Heart left ventricle (tissue), 16 donors: ENCODE data around the gene S100A9. TPM values are rescaled to one million over a fixed set of nuclear protein-coding genes. Genes with fewer than 3 reads are reported as not detected.

ENCODE experiments used
- ATAC-seq, 4 donors: fragments of 200-7000 bp; cut with Tn5 transposase; one replicate each; pipeline ENCODE4 v1.9.1; 2020 to 2022; ENCODE audit warnings: moderate library complexity in 4 of 4, mild to moderate bottlenecking in 3 of 4, moderate number of reproducible peaks in 1 of 4
- DNase-seq, 5 donors: peaks; one replicate each; pipeline ENCODE4 v3.0.0-alpha.2; 2020
- H3K27ac ChIP-seq, 12 donors: fragments of 200-600 bp; sonication (generic) in 4 of 12; one replicate each; pipeline versions ENCODE4 v1.5.0 to v1.8.0; 2016 to 2022; ENCODE audit warnings: mild to moderate bottlenecking in 2 of 12
- H3K27me3 ChIP-seq, 9 donors: fragments of 200-600 bp; sonication (generic) in 2 of 9; one replicate each; pipeline versions ENCODE4 v1.5.1 to v1.8.0; 2016 to 2022; ENCODE audit warnings: mild to moderate bottlenecking in 3 of 9
- H3K36me3 ChIP-seq, 9 donors: fragments of 200-600 bp; sonication (generic) in 2 of 9; one replicate each; pipeline versions ENCODE4 v1.5.0 to v1.8.0; 2018 to 2022; ENCODE audit warnings: mild to moderate bottlenecking in 2 of 9
- H3K4me1 ChIP-seq, 12 donors: fragments of 200-600 bp; sonication (generic) in 4 of 12; one replicate each; pipeline versions ENCODE4 v1.5.0 to v1.8.0; 2016 to 2022; ENCODE audit warnings: mild to moderate bottlenecking in 3 of 12
- H3K4me3 ChIP-seq, 12 donors: fragments of 200-600 bp; sonication (generic) in 4 of 12; one replicate each; pipeline versions ENCODE4 v1.5.0 to v1.8.0; 2017 to 2022; ENCODE audit warnings: mild to moderate bottlenecking in 9 of 12, moderate library complexity in 4 of 12
- H3K9me3 ChIP-seq, 12 donors: fragments of 200-600 bp; sonication (generic) in 4 of 12; one replicate each; pipeline versions ENCODE4 v1.5.0 to v1.8.0; 2016 to 2022; ENCODE audit warnings: mild to moderate bottlenecking in 1 of 12
- POLR2A ChIP-seq, 2 donors: fragments of 450-650 bp; IDR thresholded peaks; one replicate each; pipeline ENCODE4 v1.6.1; 2017; ENCODE audit warnings: antibody characterized with exemption in 2 of 2, mild to moderate bottlenecking in 2 of 2, moderate library complexity in 2 of 2
- WGBS, 4 donors: extraction: QIAGEN DNeasy Blood & Tissue Kit in 2 of 4; methylation state at CpG; one replicate each; pipeline versions ENCODE4 v1.1.5 to v1.1.7; 2013 to 2018; 5-methylcytosine and 5-hydroxymethylcytosine counted together
- intact Hi-C, 10 donors: fragments of 100-400 bp; cut with DNase I; formaldehyde crosslinking; loops; one replicate each; pipeline versions ENCODE4 v1.11.1 to v1.14.2; 2022
- polyA plus RNA-seq, 2 donors: library from polyadenylated mRNA; stranded (reverse); fragments of 200-250 nt; gene quantifications; one replicate each; pipeline ENCODE4 v1.2.3, GENCODE V29; 2013
- total RNA-seq, 9 donors: library from RNA; depleted of rRNA in 2 of 9; stranded (reverse); fragments of >200 nt in 2 of 9; fragmentation: NEBNext Ultra II Directional in 3 of 9; extraction: Animal tissue kit (Norgen Biotek cat#: 25700) in 3 of 9; gene quantifications; one replicate each; pipeline versions ENCODE4 v1.1.0 to v1.2.4, GENCODE V29; 2016 to 2023
- TF ChIP-seq, protein P1 (sequence below), 12 donors: fragments of 200-600 bp; sonication (generic) in 4 of 12; IDR thresholded peaks; one replicate each; pipeline versions ENCODE4 v1.5.0 to v1.8.0; 2018 to 2022; ENCODE audit warnings: antibody characterized with exemption in 12 of 12, mild to moderate bottlenecking in 5 of 12
- donor health status: ischemic (EF 13 %, LVEDD 7.1; RV severe dilation, severe dysfunction).
- donor health status: healthy with polysubstance abuse.
- donor health status: DM: no; HTN: yes; CAD: no.
- donor health status: DM: no; HTN: no; CAD: no.
- donor health status: ischemic (EF 25% LVEDD 6.9; RV normal size, moderate dysfunction).
- donor health status: ischemic (EF 25% LVEDD 5.7; RV mildly dilated, moderate dysfunction).
- donor health status: healthy.
- donor health status: DM: yes; HTN: yes; CAD: no.
- donor health status: ischemic (EF 35%, LVEDD 5.7; RV mildly dilated, moderate dysfunction).
- donor health status: nonischemic (EF 11% LVEDD 7.7; RV severe dilation, severe dysfunction).
- donor health status: DM: yes; HTN: yes; CAD: no.
- donor health status: PGD.
- donor health status: ischemic (EF 29% LVEDD 5.4; RV normal size, mild dysfunction).
- donor health status: nonischemic (EF 23%, LVEDD 6.1; RV moderate dilation, normal function).

The S100A9 gene
- total and polyA plus RNA-seq, 11 donors: 5.7 to 350 (median 76.2) TPM

DNA sequence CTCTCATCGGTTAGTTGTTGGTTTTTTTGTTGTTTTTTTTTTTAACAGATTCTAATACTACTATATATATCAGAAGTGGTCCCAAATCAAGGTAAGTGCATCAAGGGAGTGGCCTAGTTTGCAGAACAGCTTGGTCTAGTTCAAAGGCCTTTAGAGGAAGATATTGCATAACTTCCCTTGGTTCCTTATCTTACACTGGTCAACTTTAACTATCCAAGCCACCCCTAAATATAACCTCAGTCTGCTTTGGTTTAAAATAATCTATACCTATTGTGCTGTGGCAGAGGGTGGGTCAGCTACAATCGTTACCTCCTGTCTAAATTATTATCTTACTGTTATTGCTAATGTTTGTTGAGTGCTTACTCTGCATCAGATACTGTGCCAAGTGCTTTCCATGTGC is 10.8 kb downstream of the S100A9 start:
- WGBS, 4 donors: 56 to 65% (median 62%) methylated on average over 2 of the region's 2 CpGs
- H3K27ac ChIP-seq: no peak overlapping the region
- no peaks in the 10 kb centered on the region for H3K9me3 ChIP-seq
- no peaks in the 10 kb centered on the region for H3K27me3 ChIP-seq
- H3K36me3 ChIP-seq: no peaks in the 10 kb centered on the region
- TF ChIP-seq, protein P1, sequence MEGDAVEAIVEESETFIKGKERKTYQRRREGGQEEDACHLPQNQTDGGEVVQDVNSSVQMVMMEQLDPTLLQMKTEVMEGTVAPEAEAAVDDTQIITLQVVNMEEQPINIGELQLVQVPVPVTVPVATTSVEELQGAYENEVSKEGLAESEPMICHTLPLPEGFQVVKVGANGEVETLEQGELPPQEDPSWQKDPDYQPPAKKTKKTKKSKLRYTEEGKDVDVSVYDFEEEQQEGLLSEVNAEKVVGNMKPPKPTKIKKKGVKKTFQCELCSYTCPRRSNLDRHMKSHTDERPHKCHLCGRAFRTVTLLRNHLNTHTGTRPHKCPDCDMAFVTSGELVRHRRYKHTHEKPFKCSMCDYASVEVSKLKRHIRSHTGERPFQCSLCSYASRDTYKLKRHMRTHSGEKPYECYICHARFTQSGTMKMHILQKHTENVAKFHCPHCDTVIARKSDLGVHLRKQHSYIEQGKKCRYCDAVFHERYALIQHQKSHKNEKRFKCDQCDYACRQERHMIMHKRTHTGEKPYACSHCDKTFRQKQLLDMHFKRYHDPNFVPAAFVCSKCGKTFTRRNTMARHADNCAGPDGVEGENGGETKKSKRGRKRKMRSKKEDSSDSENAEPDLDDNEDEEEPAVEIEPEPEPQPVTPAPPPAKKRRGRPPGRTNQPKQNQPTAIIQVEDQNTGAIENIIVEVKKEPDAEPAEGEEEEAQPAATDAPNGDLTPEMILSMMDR (IDR thresholded peaks at IDR 0.05): no peak
- TF ChIP-seq POLR2A (IDR thresholded peaks at IDR 0.05): no peak
- intact Hi-C loops: no loop called here
- DNase-seq: no peak
- peak in 1 of 4 donors; percentile 47 for ATAC-seq
- H3K4me3 ChIP-seq: no peak overlapping the region
- H3K4me1 ChIP-seq: peaks cover 0 to 45% (median 0%) of the 10 kb centered on the region in 12 donors

GRCh38 chr1:153370146-153370545 is 12.5 kb downstream of the S100A9 start:
- Histone ChIP-seq H3K9me3 (no peaks in the 10 kb centered on the region), H3K27me3 (no peaks in the 10 kb centered on the region), H3K36me3 (no peaks in the 10 kb centered on the region), H3K4me1 (peaks cover 0 to 36% (median 0%) of the 10 kb centered on the region in 12 donors), H3K27ac (no peak overlapping the region), H3K4me3 (no peak overlapping the region)
- TF ChIP-seq, protein P1 (IDR thresholded peaks at IDR 0.05): no peak
- TF ChIP-seq POLR2A (IDR thresholded peaks at IDR 0.05): no peak
- 73 to 82% (median 79%) methylated on average over 3 of the region's 3 CpGs for WGBS, 4 donors
- ATAC-seq: no peak
- intact Hi-C loops: no loop called here
- no peak for DNase-seq

DNA sequence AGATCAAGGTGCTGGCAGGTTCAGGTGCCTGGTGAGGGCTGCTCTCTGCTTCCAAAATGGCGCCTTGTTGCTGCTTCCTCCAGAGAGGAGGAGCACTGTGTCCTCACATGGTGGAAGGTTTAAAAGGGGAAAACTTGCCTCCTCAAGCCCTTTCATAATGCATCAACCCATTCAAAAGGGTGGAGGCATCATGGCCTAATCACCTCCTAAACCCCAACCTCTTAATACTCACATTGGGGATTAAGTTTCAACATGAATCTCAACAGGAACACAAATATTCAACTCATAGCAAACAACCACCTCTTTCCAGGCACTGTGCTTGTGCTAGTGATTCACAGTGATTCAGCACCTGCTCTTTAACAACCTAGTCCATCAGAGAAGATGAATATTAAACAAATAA is 13.6 kb downstream of the S100A9 start:
- H3K4me3 ChIP-seq: no peak overlapping the region
- intact Hi-C loops: no loop called here
- WGBS, 4 donors: 83 to 100% (median 92%) methylated on average over 1 of the region's 1 CpG
- H3K27me3 ChIP-seq: no peaks in the 10 kb centered on the region
- H3K27ac ChIP-seq: no peak overlapping the region
- H3K4me1 ChIP-seq: peaks cover 0 to 34% (median 0%) of the 10 kb centered on the region in 12 donors
- no peaks in the 10 kb centered on the region for H3K9me3 ChIP-seq
- DNase-seq: no peak
- TF ChIP-seq, protein P1 (IDR thresholded peaks at IDR 0.05): no peak
- no peak for TF ChIP-seq POLR2A (IDR thresholded peaks at IDR 0.05)
- no peaks in the 10 kb centered on the region for H3K36me3 ChIP-seq
- ATAC-seq: no peak

DNA sequence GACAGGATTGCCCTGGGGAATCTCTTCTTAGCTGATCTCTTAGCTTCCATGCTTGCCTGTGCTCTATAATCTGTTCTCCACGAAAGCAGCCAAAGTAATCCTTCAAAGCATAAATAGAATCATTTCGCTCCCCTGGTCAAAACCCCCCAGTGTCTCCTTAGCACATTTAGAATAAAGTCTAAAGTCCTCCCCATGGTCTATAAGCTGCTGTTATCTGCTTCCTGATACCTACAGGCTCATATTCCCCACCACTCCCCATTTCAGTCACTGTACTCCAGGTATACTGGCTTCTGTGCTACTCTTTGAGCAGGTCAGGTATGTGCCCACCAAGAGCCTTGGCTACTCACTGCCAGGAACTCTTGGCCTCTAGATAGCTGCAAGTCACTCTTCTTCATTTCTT is 14.9 kb downstream of the S100A9 start:
- 83 to 86% (median 84%) methylated on average over 2 of the region's 2 CpGs for WGBS, 4 donors

More for the DNA sequence above, 14.9 kb downstream of the S100A9 start:
- ATAC-seq: no peak
- peaks cover 0 to 5% (median 0%) of the 10 kb centered on the region in 9 donors for H3K27me3 ChIP-seq
- intact Hi-C loops: no loop called here
- DNase-seq: no peak
- H3K4me1 ChIP-seq: peaks cover 0 to 22% (median 0%) of the 10 kb centered on the region in 12 donors
- H3K27ac ChIP-seq: no peak overlapping the region
- no peaks in the 10 kb centered on the region for H3K9me3 ChIP-seq
- TF ChIP-seq POLR2A (IDR thresholded peaks at IDR 0.05): no peak
- TF ChIP-seq, protein P1 (IDR thresholded peaks at IDR 0.05): no peak
- no peak overlapping the region for H3K4me3 ChIP-seq
- no peaks in the 10 kb centered on the region for H3K36me3 ChIP-seq
